Esophagus muscularis mucosa (tissue), 4 donors: ENCODE results near the gene ARHGAP15.

Source experiments
- EP300 ChIP-seq: sonication (generic); formaldehyde crosslinking; IDR thresholded peaks from one replicate; pipeline ENCODE4 v1.6.1; 2017; ENCODE audit warnings: antibody characterized with exemption
- POLR2A ChIP-seq: fragments of 450-650 bp; IDR thresholded peaks from one replicate; pipeline ENCODE4 v1.6.1; 2017; ENCODE audit warnings: antibody characterized with exemption, moderate library complexity, mild to moderate bottlenecking, low read depth
- POLR2AphosphoS5 ChIP-seq, 2 donors: sonication (generic); formaldehyde crosslinking; IDR thresholded peaks; one replicate each; pipeline ENCODE4 v1.6.1; 2017; ENCODE audit warnings: antibody characterized with exemption in 2 of 2
- TF ChIP-seq, protein P1 (sequence below), 3 experiments: fragments of 200-600 bp in 2 of 3; fragments of 450-650 bp in 1 of 3; sonication (generic) in 2 of 3; IDR thresholded peaks; one replicate each; pipeline ENCODE4 v1.5.1; 2017 to 2019; ENCODE audit warnings: antibody characterized with exemption in 3 of 3, mild to moderate bottlenecking in 2 of 3, moderate library complexity in 1 of 3

DNA sequence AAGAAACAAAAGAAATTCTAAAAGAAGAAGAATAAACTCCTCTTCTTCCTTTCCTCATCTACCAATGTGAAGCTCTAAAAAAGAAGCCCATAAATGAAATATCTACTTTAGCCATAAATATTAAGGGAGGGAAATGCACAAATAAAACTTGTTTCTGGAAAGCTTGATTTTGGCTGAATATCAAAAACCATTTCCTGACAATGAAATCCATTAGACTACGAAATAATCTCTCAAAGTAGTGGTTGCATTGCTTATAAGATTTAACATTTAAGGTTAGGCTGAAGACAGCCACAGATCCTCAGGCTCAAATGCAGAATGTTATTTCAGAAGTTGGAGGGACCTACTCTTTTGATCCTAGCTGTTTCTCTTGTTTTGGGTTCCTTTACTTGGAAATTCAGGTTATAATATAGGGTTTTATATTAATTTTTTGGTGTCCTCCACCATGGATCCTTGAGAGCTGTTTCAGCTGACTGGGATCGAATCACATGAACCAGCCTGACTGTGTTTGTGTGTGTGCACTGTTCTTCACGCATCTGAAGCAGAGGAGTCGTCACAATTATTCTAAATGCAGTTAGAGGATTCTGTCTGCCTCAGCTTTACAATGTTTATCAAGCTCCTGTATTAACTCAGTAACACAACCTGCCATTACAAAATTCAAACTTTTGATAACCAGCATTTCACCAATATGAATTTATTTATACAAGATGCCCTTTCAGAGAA, 474.8 kb downstream of the ARHGAP15 start:
- TF ChIP-seq, protein P1, sequence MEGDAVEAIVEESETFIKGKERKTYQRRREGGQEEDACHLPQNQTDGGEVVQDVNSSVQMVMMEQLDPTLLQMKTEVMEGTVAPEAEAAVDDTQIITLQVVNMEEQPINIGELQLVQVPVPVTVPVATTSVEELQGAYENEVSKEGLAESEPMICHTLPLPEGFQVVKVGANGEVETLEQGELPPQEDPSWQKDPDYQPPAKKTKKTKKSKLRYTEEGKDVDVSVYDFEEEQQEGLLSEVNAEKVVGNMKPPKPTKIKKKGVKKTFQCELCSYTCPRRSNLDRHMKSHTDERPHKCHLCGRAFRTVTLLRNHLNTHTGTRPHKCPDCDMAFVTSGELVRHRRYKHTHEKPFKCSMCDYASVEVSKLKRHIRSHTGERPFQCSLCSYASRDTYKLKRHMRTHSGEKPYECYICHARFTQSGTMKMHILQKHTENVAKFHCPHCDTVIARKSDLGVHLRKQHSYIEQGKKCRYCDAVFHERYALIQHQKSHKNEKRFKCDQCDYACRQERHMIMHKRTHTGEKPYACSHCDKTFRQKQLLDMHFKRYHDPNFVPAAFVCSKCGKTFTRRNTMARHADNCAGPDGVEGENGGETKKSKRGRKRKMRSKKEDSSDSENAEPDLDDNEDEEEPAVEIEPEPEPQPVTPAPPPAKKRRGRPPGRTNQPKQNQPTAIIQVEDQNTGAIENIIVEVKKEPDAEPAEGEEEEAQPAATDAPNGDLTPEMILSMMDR (IDR thresholded peaks at IDR 0.05): no peak
- no peak for TF ChIP-seq EP300
- TF ChIP-seq POLR2AphosphoS5 (IDR thresholded peaks at IDR 0.05): no peak
- no peak for TF ChIP-seq POLR2A
